ENCODE measurements around the gene SEMA3C.

- TF ChIP-seq POLR2A (IDR thresholded peaks at IDR 0.05) (no peak), POLR2AphosphoS5 (IDR thresholded peaks at IDR 0.05) (no peak)
- TF ChIP-seq, protein P1, sequence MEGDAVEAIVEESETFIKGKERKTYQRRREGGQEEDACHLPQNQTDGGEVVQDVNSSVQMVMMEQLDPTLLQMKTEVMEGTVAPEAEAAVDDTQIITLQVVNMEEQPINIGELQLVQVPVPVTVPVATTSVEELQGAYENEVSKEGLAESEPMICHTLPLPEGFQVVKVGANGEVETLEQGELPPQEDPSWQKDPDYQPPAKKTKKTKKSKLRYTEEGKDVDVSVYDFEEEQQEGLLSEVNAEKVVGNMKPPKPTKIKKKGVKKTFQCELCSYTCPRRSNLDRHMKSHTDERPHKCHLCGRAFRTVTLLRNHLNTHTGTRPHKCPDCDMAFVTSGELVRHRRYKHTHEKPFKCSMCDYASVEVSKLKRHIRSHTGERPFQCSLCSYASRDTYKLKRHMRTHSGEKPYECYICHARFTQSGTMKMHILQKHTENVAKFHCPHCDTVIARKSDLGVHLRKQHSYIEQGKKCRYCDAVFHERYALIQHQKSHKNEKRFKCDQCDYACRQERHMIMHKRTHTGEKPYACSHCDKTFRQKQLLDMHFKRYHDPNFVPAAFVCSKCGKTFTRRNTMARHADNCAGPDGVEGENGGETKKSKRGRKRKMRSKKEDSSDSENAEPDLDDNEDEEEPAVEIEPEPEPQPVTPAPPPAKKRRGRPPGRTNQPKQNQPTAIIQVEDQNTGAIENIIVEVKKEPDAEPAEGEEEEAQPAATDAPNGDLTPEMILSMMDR (IDR thresholded peaks at IDR 0.05) = no peak
These were observed 137.7 kb downstream of the SEMA3C start for GRCh38 chr7:80781146-80781545.

Measured in prostate gland (tissue), 2 donors.